ENCODE results near the gene KIRREL3. TPM values are rescaled to one million over a fixed set of nuclear protein-coding genes. Genes with fewer than 3 reads are reported as not detected.

The KIRREL3 gene
- total and polyA plus RNA-seq, 9 donors = 0.25 to 5.3 (median 0.48) TPM

DNA sequence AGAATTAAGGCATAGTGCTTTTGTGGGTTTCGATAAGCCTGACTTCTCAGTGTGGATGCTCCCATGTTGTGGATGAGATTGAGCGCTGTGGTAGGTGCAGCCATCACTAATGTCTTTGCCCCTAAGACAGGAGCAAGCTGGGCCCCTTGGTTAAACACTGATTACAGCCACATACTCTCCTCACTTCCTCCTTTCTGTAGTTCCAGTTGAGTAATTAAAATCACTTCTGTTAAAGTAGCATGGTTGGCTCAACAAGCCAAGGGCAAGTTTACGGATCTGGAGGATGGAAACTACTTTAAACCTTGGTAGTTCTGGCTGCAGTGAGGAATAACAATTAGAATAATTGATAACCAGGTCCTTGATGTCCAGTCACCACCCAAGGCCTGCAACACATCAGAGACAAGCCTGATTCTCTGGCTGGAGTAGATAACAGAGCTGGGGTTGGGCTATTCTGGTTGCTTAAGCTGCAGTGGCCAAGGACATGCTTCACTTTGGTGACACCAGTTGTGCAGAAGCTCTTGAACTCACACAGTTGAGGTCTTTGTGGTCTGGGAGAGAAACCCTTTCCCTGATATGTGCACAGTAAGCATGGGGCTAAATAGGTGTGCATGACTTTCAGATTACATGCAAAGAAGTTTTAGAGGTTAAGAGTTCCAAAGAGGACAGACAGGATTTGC lies 81.3 kb downstream of the KIRREL3 start:
- intact Hi-C loops (cut with DNase I) = no loop called here
- DNase-seq = no peak
- WGBS, 3 donors = 70 to 78% (median 71%) methylated on average over 3 of the region's 3 CpGs
- Histone ChIP-seq H3K9me3 (no peaks in the 10 kb centered on the region), H3K4me3 (no peak overlapping the region), H3K27ac (no peak overlapping the region), H3K4me1 (ENCODE audit: insufficient read depth) (no peaks in the 10 kb centered on the region), H3K36me3 (no peaks in the 10 kb centered on the region), H3K27me3 (no peaks in the 10 kb centered on the region)
- no peak for TF ChIP-seq POLR2A (IDR thresholded peaks at IDR 0.05)
- TF ChIP-seq EP300 (IDR thresholded peaks at IDR 0.05) = no peak
- no peak for TF ChIP-seq CTCF (IDR thresholded peaks at IDR 0.05)

DNA sequence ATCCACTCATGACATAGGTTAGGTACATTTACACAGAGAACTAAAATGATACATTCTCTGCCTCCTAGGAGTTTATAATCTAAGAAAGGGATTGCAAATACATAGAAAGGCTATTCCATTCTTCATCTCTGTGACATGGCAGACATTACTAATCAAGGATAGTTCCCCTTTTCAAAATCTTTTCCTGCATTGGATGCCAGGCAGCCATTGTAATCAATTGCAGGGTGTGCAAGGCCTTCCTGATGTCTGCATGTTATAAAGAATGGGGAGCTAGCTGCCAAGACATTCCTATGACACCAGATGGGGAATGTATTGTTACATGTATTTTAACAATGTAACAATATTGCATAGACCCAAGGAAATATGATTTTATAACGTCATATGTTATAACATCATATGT lies 82.0 kb downstream of the KIRREL3 start:
- Histone ChIP-seq H3K27ac (no peak overlapping the region), H3K36me3 (no peaks in the 10 kb centered on the region), H3K9me3 (no peaks in the 10 kb centered on the region), H3K27me3 (no peaks in the 10 kb centered on the region), H3K4me3 (no peak overlapping the region), H3K4me1 (ENCODE audit: insufficient read depth) (no peaks in the 10 kb centered on the region)
- 79 to 86% (median 84%) methylated on average over 1 of the region's 1 CpG for WGBS, 3 donors
- no peak for DNase-seq
- intact Hi-C loops (cut with DNase I) = no loop called here
- no peak for TF ChIP-seq EP300 (IDR thresholded peaks at IDR 0.05)
- TF ChIP-seq POLR2A (IDR thresholded peaks at IDR 0.05) = no peak
- no peak for TF ChIP-seq CTCF (IDR thresholded peaks at IDR 0.05)

GRCh38 chr11:126917531-126918204 lies 82.9 kb downstream of the KIRREL3 start:
- no peaks in the 10 kb centered on the region for H3K4me1 ChIP-seq (ENCODE audit: insufficient read depth)
- no peaks in the 10 kb centered on the region for H3K36me3 ChIP-seq
- 68 to 81% (median 73%) methylated on average over 9 of the region's 9 CpGs for WGBS, 3 donors
- DNase-seq = no peak
- TF ChIP-seq EP300 (IDR thresholded peaks at IDR 0.05) (no peak), CTCF (IDR thresholded peaks at IDR 0.05) (no peak)
- no peaks in the 10 kb centered on the region for H3K27me3 ChIP-seq
- H3K4me3 ChIP-seq = no peak overlapping the region
- no peaks in the 10 kb centered on the region for H3K9me3 ChIP-seq
- H3K27ac ChIP-seq = no peak overlapping the region
- intact Hi-C loops (cut with DNase I) = no loop called here

DNA sequence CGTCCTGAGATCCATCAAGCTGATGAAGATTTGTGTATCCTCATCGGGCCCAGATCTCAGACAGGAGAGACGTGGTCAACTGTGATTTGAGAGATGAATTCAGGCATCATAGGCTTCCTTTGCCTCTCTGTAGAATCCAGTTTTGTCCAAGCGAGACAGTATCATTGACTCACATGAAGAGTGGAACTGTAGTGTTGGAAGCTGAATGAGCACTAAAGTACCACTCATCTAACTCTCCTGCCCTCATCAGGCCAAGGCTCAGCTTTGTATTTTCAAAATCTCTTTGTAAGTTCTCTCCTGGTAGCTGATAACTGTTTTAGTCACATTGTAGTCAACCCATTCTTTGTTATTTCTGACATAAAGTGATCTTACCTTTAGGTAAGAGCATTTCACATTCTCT lies 85.1 kb downstream of the KIRREL3 start:
- TF ChIP-seq CTCF (IDR thresholded peaks at IDR 0.05) (no peak), EP300 (IDR thresholded peaks at IDR 0.05) (no peak), POLR2A (IDR thresholded peaks at IDR 0.05) (no peak)
- no peaks in the 10 kb centered on the region for H3K4me1 ChIP-seq (ENCODE audit: insufficient read depth)
- H3K9me3 ChIP-seq = no peaks in the 10 kb centered on the region
- no peak for DNase-seq
- no peak overlapping the region for H3K4me3 ChIP-seq
- WGBS, 3 donors = 78 to 96% (median 84%) methylated on average over 4 of the region's 4 CpGs
- H3K36me3 ChIP-seq = no peaks in the 10 kb centered on the region
- intact Hi-C loops (cut with DNase I) = no loop called here
- no peak overlapping the region for H3K27ac ChIP-seq
- no peaks in the 10 kb centered on the region for H3K27me3 ChIP-seq

Data from ovary (tissue), 9 donors.